GM23338 (cell line): Measurements from ENCODE around the gene SLC23A2.

Source experiments
- CREB1 ChIP-seq: fragments of 250-450 bp; sonication (Bioruptor Pico); IDR thresholded peaks from 2 replicates; pipeline ENCODE4 v1.5.0; 2020; ENCODE audit warnings: low read depth, mild to moderate bottlenecking, moderate library complexity
- EZH2 ChIP-seq: fragments of 200-600 bp; sonication (generic); IDR thresholded peaks from one replicate; pipeline ENCODE4 v1.8.0; 2017; ENCODE audit warnings: antibody characterized with exemption, mild to moderate bottlenecking, low read depth; ENCODE audit not compliant: unreplicated experiment
- EZH2phosphoT487 ChIP-seq: fragments of 200-600 bp; sonication (generic); IDR thresholded peaks from one replicate; pipeline ENCODE4 v1.8.1; 2018; ENCODE audit warnings: antibody characterized with exemption; ENCODE audit not compliant: unreplicated experiment
- NANOG ChIP-seq: IDR thresholded peaks from 2 replicates; pipeline ENCODE4 v1.6.1; 2016; ENCODE audit warnings: antibody characterized with exemption, borderline replicate concordance
- POLR2AphosphoS5 ChIP-seq: IDR thresholded peaks from 2 replicates; pipeline ENCODE4 v1.6.1; 2016; ENCODE audit warnings: antibody characterized with exemption, low read depth
- STAT1 ChIP-seq: IDR thresholded peaks from one replicate; pipeline ENCODE4 v1.6.1; 2016; ENCODE audit warnings: antibody characterized with exemption; ENCODE audit not compliant: unreplicated experiment
- ZNF114 ChIP-seq: fragments of 250-450 bp; sonication (Bioruptor Pico); IDR thresholded peaks from 2 replicates; pipeline ENCODE4 v1.5.0; 2020; ENCODE audit warnings: mild to moderate bottlenecking, moderate library complexity
- TF ChIP-seq, protein P1 (sequence below), 2 experiments: fragments of 200-600 bp in 1 of 2; sonication (generic) in 1 of 2; conservative IDR thresholded peaks; 2 replicates each; pipeline versions ENCODE4 v1.5.1 to v1.6.1; 2016 to 2017; ENCODE audit warnings: antibody characterized with exemption in 2 of 2, low read depth in 2 of 2, mild to moderate bottlenecking in 2 of 2, moderate library complexity in 1 of 2
- TF ChIP-seq, protein P2 (sequence below): IDR thresholded peaks from one replicate; pipeline ENCODE4 v1.6.1; 2018; ENCODE audit warnings: antibody characterized with exemption; ENCODE audit not compliant: unreplicated experiment
- TF ChIP-seq, protein P3 (sequence below): IDR thresholded peaks from 2 replicates; pipeline ENCODE4 v1.6.1; 2016; ENCODE audit warnings: antibody characterized with exemption
- TF ChIP-seq, protein P4 (sequence below): fragments of 250-450 bp; sonication (Bioruptor Pico); IDR thresholded peaks from 2 replicates; pipeline ENCODE4 v1.5.0; 2020; ENCODE audit warnings: mild to moderate bottlenecking, moderate library complexity

DNA sequence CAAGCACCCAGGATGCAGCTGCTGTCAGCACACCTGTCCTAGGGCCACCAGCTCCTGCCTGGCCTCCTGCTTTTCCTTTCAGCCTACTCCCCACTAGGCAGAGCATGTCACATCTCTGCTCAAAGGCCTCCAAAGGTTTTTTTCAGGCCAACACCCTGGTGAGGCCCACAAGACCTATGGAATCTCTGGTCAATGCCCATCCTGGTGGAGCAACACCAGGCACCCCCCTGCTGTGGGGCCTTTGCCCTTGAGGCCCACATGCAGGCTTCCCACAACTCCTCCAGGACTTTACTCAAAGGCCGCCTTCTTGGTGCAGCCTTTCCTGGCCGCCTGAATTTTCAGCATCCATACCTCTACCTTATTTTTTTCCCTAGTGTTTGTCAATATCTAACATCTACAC, 76.9 kb downstream of the SLC23A2 start:
- TF ChIP-seq, protein P1, sequence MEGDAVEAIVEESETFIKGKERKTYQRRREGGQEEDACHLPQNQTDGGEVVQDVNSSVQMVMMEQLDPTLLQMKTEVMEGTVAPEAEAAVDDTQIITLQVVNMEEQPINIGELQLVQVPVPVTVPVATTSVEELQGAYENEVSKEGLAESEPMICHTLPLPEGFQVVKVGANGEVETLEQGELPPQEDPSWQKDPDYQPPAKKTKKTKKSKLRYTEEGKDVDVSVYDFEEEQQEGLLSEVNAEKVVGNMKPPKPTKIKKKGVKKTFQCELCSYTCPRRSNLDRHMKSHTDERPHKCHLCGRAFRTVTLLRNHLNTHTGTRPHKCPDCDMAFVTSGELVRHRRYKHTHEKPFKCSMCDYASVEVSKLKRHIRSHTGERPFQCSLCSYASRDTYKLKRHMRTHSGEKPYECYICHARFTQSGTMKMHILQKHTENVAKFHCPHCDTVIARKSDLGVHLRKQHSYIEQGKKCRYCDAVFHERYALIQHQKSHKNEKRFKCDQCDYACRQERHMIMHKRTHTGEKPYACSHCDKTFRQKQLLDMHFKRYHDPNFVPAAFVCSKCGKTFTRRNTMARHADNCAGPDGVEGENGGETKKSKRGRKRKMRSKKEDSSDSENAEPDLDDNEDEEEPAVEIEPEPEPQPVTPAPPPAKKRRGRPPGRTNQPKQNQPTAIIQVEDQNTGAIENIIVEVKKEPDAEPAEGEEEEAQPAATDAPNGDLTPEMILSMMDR (conservative IDR thresholded peaks at IDR 0.05; ENCODE audit: low read depth in 2 of 2), result no peak
- TF ChIP-seq POLR2AphosphoS5 (no peak), EZH2 (no peak), EZH2phosphoT487 (no peak), CREB1 (CRISPR knock-in tag) (no peak), NANOG (no peak), ZNF114 (CRISPR knock-in tag) (no peak), STAT1 (no peak)
- TF ChIP-seq, protein P2, sequence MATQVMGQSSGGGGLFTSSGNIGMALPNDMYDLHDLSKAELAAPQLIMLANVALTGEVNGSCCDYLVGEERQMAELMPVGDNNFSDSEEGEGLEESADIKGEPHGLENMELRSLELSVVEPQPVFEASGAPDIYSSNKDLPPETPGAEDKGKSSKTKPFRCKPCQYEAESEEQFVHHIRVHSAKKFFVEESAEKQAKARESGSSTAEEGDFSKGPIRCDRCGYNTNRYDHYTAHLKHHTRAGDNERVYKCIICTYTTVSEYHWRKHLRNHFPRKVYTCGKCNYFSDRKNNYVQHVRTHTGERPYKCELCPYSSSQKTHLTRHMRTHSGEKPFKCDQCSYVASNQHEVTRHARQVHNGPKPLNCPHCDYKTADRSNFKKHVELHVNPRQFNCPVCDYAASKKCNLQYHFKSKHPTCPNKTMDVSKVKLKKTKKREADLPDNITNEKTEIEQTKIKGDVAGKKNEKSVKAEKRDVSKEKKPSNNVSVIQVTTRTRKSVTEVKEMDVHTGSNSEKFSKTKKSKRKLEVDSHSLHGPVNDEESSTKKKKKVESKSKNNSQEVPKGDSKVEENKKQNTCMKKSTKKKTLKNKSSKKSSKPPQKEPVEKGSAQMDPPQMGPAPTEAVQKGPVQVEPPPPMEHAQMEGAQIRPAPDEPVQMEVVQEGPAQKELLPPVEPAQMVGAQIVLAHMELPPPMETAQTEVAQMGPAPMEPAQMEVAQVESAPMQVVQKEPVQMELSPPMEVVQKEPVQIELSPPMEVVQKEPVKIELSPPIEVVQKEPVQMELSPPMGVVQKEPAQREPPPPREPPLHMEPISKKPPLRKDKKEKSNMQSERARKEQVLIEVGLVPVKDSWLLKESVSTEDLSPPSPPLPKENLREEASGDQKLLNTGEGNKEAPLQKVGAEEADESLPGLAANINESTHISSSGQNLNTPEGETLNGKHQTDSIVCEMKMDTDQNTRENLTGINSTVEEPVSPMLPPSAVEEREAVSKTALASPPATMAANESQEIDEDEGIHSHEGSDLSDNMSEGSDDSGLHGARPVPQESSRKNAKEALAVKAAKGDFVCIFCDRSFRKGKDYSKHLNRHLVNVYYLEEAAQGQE, result no peak
- TF ChIP-seq, protein P3, sequence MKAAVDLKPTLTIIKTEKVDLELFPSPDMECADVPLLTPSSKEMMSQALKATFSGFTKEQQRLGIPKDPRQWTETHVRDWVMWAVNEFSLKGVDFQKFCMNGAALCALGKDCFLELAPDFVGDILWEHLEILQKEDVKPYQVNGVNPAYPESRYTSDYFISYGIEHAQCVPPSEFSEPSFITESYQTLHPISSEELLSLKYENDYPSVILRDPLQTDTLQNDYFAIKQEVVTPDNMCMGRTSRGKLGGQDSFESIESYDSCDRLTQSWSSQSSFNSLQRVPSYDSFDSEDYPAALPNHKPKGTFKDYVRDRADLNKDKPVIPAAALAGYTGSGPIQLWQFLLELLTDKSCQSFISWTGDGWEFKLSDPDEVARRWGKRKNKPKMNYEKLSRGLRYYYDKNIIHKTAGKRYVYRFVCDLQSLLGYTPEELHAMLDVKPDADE, result no peak
- TF ChIP-seq, protein P4, sequence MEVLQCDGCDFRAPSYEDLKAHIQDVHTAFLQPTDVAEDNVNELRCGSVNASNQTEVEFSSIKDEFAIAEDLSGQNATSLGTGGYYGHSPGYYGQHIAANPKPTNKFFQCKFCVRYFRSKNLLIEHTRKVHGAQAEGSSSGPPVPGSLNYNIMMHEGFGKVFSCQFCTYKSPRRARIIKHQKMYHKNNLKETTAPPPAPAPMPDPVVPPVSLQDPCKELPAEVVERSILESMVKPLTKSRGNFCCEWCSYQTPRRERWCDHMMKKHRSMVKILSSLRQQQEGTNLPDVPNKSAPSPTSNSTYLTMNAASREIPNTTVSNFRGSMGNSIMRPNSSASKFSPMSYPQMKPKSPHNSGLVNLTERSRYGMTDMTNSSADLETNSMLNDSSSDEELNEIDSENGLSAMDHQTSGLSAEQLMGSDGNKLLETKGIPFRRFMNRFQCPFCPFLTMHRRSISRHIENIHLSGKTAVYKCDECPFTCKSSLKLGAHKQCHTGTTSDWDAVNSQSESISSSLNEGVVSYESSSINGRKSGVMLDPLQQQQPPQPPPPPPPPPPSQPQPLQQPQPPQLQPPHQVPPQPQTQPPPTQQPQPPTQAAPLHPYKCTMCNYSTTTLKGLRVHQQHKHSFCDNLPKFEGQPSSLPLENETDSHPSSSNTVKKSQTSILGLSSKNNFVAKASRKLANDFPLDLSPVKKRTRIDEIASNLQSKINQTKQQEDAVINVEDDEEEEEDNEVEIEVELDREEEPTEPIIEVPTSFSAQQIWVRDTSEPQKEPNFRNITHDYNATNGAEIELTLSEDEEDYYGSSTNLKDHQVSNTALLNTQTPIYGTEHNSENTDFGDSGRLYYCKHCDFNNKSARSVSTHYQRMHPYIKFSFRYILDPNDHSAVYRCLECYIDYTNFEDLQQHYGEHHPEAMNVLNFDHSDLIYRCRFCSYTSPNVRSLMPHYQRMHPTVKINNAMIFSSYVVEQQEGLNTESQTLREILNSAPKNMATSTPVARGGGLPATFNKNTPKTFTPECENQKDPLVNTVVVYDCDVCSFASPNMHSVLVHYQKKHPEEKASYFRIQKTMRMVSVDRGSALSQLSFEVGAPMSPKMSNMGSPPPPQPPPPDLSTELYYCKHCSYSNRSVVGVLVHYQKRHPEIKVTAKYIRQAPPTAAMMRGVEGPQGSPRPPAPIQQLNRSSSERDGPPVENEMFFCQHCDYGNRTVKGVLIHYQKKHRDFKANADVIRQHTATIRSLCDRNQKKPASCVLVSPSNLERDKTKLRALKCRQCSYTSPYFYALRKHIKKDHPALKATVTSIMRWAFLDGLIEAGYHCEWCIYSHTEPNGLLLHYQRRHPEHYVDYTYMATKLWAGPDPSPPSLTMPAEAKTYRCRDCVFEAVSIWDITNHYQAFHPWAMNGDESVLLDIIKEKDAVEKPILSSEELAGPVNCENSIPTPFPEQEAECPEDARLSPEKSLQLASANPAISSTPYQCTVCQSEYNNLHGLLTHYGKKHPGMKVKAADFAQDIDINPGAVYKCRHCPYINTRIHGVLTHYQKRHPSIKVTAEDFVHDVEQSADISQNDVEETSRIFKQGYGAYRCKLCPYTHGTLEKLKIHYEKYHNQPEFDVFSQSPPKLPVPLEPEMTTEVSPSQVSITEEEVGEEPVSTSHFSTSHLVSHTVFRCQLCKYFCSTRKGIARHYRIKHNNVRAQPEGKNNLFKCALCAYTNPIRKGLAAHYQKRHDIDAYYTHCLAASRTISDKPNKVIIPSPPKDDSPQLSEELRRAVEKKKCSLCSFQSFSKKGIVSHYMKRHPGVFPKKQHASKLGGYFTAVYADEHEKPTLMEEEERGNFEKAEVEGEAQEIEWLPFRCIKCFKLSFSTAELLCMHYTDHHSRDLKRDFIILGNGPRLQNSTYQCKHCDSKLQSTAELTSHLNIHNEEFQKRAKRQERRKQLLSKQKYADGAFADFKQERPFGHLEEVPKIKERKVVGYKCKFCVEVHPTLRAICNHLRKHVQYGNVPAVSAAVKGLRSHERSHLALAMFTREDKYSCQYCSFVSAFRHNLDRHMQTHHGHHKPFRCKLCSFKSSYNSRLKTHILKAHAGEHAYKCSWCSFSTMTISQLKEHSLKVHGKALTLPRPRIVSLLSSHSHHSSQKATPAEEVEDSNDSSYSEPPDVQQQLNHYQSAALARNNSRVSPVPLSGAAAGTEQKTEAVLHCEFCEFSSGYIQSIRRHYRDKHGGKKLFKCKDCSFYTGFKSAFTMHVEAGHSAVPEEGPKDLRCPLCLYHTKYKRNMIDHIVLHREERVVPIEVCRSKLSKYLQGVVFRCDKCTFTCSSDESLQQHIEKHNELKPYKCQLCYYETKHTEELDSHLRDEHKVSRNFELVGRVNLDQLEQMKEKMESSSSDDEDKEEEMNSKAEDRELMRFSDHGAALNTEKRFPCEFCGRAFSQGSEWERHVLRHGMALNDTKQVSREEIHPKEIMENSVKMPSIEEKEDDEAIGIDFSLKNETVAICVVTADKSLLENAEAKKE, result no peak
